NCI-H82 treated with DMSO at 0.1 percent for 48 hours (cell line): ENCODE results near the gene LPP.

Experiments
- DNase-seq: peaks from one replicate; lab custom pipeline; 2025; ENCODE audit not compliant: unreplicated experiment; lab: John Stamatoyannopoulos, UW

The LPP gene

DNA sequence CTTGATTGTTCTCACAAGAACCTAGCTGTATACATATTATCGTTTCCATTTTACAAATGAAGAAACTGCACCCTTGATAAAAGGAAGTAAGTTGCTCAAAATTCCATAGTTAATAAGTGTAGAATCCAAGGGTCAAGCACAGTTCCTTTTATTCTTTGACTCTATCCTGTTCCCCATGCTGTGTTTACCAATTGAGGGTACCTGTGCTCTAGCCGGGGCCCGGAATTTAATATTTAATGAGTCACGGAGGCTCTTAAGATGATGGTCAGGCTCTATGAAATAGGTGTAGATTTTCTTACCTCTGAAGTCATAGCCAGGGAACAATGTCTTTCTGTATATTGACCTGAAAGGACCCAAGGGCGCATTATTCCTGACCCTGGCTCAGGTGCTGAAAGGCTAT is 65.2 kb downstream of the LPP start:
- no peak for DNase-seq

DNA sequence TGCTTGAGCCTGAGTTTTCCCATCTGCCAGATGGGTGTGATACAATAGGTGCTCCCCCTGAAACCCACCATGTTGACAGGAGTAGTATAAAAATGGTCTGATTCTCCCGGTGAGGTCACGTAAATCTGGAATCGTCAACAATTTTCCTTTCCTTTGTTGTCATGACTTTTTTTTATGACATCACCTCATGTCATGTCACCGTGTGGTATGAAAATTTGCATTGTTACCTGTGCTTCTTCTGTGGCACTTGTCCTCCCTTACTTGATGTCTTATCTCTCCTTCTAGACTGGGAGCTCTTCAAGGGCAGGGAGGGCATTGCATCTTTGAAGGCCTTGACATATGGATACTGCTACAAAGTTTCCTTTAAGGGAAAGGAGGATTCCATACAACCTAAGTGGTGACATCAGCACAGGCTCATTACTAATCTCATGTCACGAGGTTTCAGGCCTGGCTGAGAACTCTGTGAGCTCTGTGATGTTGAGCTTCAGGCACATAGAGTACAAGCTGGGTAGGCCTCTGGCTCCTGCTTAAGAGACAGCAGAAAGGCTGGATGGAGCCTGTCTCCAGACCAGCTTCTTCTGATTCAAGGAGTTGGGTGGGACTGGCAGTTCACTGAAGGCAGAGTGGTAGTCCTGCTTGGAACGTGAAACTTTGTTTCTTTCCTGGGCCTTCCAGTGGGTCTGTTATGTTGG is 66.3 kb downstream of the LPP start:
- no peak for DNase-seq

DNA sequence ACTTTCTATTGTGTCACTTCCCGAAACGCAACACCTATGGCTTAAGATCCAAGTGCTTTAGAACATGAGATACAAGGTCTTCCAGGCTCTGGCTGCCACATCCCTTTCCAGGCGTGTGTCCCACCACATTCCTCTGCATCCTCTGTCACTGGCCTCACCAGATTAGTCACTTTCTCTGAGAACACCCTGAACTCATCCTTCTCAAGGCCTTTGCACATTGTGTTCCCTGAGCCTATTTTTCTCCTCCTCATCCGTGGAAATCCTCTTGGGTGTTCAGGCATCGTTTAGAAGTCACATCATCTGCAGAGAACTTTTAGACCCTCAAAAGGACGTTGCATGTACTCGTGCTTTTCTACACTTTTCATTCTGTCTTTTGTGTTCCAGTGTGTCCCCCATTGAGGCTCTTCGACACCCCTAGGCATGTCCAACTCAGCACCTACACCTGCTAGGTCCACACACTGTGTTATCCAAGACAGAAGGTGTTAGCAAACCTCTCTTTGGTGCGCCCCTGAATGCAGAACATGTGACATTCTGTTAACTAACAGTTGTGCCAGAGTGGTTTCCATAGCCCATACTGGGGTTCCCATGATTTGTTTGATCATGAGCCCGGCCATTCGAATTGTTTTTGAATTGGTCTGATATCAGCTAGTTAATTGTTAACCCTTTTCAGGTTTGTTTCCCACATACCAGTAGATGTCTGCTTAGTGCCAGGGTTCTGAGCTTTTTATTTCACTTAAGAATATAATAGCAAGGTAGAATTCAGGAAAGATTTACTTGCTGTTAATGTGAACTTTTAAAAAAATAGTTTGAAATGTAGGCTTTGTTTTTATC is 67.2 kb downstream of the LPP start:
- no peak for DNase-seq

GRCh38 chr3:188223936-188224335 is 70.0 kb downstream of the LPP start:
- DNase-seq: no peak

DNA sequence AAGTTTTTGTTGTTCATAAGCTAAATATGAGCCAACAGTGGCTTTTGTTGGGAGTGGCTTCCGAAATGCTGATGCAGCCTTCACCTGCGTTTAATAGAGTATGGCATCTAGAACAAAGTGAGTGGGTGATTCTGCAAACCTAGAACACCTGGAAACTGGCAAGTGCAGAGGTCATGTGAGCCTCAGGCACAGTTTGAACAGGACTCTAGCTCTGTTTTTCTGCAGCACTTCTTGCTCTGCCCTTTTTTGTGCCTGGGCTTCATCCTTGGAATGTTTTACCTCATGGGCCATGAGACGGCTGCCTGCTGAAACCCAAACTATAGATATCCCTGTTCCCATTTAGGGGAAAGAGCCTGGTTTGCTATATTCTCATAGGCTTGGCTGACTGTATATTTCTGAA is 73.5 kb downstream of the LPP start:
- DNase-seq: no peak

- no peak for DNase-seq
Measured at GRCh38 chr3:188229177-188229576, 75.2 kb downstream of the LPP start.

DNA sequence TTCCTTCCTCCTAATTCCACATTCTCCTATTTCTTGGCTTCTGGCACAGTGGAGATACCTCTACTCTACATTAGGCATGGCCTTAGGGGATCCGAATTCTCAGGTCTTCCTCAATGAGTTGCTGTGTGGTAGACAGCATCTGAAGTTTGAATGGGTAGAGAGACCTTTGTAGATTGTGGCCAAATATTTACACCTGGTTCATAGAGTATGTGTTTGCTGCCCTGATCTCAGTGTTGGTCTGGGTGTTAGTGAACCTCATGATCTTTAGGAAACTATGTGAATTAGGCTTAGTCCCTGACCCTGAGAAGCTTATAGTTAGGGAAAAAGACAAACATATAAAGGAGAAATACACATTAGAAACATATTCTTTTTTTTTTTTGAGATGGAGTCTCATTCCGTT is 75.8 kb downstream of the LPP start:
- DNase-seq: no peak

- DNase-seq: no peak
Measured at GRCh38 chr3:188230962-188231361, 77.0 kb downstream of the LPP start.

DNA sequence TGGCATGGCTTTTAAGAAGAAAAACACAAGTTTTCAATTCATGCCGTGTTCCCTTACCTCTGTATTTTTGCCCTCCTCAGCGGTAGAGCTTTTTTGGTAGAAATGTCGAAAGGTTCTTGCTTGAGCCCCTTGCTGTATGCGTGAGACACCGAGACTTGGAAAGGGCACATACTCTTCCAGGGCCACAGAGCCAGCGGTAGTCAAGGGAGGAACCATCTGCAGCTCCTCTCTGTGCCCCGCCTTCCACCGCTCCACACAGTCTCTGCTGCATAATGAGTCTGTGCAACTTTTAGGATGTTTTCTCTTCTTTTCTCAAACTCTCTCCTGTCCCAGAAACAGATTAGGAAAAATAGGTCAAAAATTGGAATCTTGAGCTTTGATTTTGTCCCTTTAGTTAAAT is 77.5 kb downstream of the LPP start:
- DNase-seq: no peak

DNA sequence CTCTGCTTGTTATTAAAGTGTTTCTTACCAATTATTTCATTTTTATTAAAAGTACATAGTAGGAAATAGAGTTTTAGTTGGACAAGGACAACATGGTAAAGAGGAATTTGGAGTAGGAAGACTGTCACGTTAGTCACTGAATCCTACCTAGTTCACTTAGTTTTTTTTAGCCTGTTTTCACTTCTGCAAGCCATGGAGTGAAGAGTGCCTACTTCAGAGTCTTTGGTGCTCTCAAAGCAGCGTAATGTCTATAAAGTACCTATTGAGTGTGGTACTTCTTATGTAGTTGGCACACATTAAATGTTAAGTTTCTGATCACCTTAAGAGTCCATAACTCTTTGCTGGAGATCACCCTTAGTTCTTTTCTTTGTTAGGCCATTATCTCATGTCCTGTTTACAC is 78.7 kb downstream of the LPP start:
- no peak for DNase-seq

- no peak for DNase-seq
Measured at GRCh38 chr3:188233320-188233719, 79.4 kb downstream of the LPP start.

DNA sequence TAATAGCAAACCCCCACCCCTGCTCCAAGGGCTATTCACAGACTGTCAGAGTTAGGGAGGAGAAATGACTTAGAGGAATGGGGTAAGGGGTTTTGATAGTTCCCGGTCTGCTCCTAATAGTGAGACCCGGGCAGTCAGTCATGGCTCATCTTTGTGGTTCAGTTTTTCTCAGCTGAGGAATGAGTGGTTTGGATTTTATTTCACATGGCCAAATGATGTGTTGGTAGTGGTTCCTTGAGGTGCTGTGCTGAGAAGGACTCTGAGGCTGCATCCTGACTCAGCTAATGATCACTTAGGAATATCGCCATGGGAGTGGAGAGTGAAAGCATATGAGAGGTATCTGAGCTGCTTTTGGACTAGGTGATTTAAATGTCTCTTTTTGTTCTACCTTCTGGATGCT is 80.2 kb downstream of the LPP start:
- DNase-seq: no peak

DNA sequence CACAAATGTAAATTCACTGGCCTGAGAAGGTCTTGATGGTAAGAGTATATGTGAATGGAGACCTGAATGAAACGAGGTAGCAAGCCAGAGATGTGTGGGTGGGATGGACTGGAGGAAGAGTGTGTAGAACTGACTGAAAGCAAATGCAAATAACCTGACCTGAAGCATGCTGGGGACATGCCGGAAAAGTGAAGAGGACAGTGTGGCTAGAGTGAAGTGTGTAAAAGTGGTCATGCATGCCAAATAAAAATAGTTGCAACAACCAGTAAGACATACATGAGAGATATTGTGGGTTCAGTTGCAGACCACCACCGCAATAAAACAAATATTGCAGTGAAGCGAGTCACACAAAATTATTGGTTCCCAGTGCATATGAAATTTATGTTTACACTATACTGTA is 82.3 kb downstream of the LPP start:
- DNase-seq: no peak

- DNase-seq: no peak
Measured at GRCh38 chr3:188239035-188239434, 85.1 kb downstream of the LPP start.

GRCh38 chr3:188239577-188239976 is 85.6 kb downstream of the LPP start:
- no peak for DNase-seq

GRCh38 chr3:188240189-188240981 is 86.4 kb downstream of the LPP start:
- DNase-seq: no peak

GRCh38 chr3:188241072-188241471 is 87.1 kb downstream of the LPP start:
- DNase-seq: no peak

DNA sequence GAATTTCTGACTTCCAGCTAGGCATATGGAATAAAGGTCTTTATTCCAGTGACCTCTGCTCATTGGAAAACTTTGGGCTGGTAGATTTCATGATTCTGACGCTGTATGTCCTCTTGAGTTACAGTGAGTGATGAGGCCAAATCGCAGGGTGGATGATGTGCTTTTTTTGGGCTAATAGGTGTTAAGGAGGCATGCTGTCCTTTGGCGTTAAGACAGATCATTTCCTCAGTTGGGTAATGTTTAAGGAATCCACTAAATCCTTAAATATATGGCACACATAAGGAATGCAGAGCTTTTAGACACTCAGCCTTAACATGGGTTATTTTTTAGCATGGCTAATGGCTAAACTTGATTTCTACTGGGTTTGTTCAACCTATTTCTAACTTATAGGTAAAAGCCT is 87.9 kb downstream of the LPP start:
- DNase-seq: no peak

- DNase-seq: no peak
Measured at GRCh38 chr3:188242436-188243123, 88.6 kb downstream of the LPP start.

- DNase-seq: no peak
Measured at GRCh38 chr3:188243124-188243795, 89.3 kb downstream of the LPP start.

DNA sequence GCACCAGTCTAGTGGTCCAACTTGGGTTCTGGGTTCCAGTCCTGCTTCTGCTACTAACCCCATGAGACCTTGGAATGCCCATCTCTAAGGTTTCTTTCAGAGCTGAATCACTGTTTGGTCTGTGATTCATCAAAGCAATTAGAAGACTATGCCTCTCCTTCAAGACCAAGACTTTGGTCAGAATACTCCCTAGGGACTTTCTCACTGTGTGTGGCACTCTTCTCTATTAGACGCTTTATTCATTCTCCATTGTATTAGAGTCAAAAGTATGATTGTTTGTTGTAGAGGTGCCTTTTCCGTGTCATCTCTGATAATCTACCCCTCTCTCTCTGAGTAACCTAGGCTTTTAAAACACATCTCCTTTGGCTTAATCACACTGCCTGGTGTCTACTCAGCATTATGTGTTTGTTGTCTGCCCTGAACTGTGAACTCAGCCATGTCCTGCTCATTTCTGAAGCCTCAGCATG is 90.5 kb downstream of the LPP start:
- DNase-seq: no peak
